Stimulated activated CD8-positive, alpha-beta memory T cell treated with anti-CD3 and anti-CD28 coated beads, Interleukin-4, amount 100 ng/mL, for 1 hour (primary cell): Measurements from ENCODE around the gene FBRSL1.

Experiments used
- DNase-seq, 2 donors: peaks; one replicate each; pipeline ENCODE4 v3.0.0-alpha.2; 2020; ENCODE audit warnings: low read depth in 2 of 2, low spot score in 1 of 2

FBRSL1 gene

GRCh38 chr12:132495629-132496357, 5.8 kb downstream of the FBRSL1 start:
- no peak for DNase-seq

- no peak for DNase-seq
These were observed 6.4 kb downstream of the FBRSL1 start for GRCh38 chr12:132496358-132496669.

- DNase-seq, result no peak
These were observed 6.8 kb downstream of the FBRSL1 start for GRCh38 chr12:132496710-132497109.

- DNase-seq, result no peak
These were observed 7.8 kb downstream of the FBRSL1 start for GRCh38 chr12:132497514-132498405.

GRCh38 chr12:132498931-132499330, 9.0 kb downstream of the FBRSL1 start:
- DNase-seq, result no peak

GRCh38 chr12:132500142-132500855, 10.3 kb downstream of the FBRSL1 start:
- no peak for DNase-seq

GRCh38 chr12:132500856-132501180, 10.9 kb downstream of the FBRSL1 start:
- no peak for DNase-seq

GRCh38 chr12:132501204-132501940, 11.4 kb downstream of the FBRSL1 start:
- DNase-seq, result no peak

- DNase-seq, result no peak
These were observed 12.4 kb downstream of the FBRSL1 start for GRCh38 chr12:132502149-132502881.

- no peak for DNase-seq
These were observed 12.9 kb downstream of the FBRSL1 start for GRCh38 chr12:132502882-132503193.

- no peak for DNase-seq
These were observed 13.8 kb downstream of the FBRSL1 start for GRCh38 chr12:132503618-132504204.

GRCh38 chr12:132505105-132505851, 15.3 kb downstream of the FBRSL1 start:
- DNase-seq, result no peak

GRCh38 chr12:132505852-132506219, 15.9 kb downstream of the FBRSL1 start:
- no peak for DNase-seq

GRCh38 chr12:132506328-132507160, 16.6 kb downstream of the FBRSL1 start:
- peak in 1 of 2 donors; percentile 17 for DNase-seq

- no peak for DNase-seq
These were observed 17.2 kb downstream of the FBRSL1 start for GRCh38 chr12:132507161-132507538.

- DNase-seq, result no peak
These were observed 17.9 kb downstream of the FBRSL1 start for GRCh38 chr12:132507656-132508490.

- no peak for DNase-seq
These were observed 18.5 kb downstream of the FBRSL1 start for GRCh38 chr12:132508491-132508740.
